AG09319 (cell line): ENCODE data around the gene SASH1.

ENCODE experiments used
- DNase-seq: peaks from one replicate; pipeline ENCODE4 v3.0.0-alpha.2; 2010; ENCODE audit warnings: low read depth; ENCODE audit errors: extremely low read depth
- CTCF ChIP-seq: IDR thresholded peaks from 2 replicates; pipeline ENCODE4 v1.5.1; 2011; ENCODE audit warnings: low read depth, mild to moderate bottlenecking, inconsistent platforms, low read length, moderate library complexity

SASH1 gene

GRCh38 chr6:148343047-148343782 lies 577 bp downstream of the SASH1 start:
- no peak; the same call in 1 of the 2 replicates for TF ChIP-seq CTCF
- no peak for DNase-seq

GRCh38 chr6:148345176-148345575 lies 2.5 kb downstream of the SASH1 start:
- DNase-seq: no peak
- no peak for TF ChIP-seq CTCF

- DNase-seq: no peak
- TF ChIP-seq CTCF: no peak
Observed at GRCh38 chr6:148345578-148345977, 2.9 kb downstream of the SASH1 start.

GRCh38 chr6:148346681-148347440 lies 4.2 kb downstream of the SASH1 start:
- DNase-seq: no peak
- TF ChIP-seq CTCF: no peak

GRCh38 chr6:148347441-148348054 lies 4.9 kb downstream of the SASH1 start:
- TF ChIP-seq CTCF: no peak
- no peak for DNase-seq

- no peak for DNase-seq
- no peak for TF ChIP-seq CTCF
Observed at GRCh38 chr6:148348335-148348734, 5.7 kb downstream of the SASH1 start.

- no peak for TF ChIP-seq CTCF
- no peak for DNase-seq
Observed at GRCh38 chr6:148348778-148349177, 6.1 kb downstream of the SASH1 start.
